ENCODE measurements around the gene PLA2R1.

PLA2R1 gene

GRCh38 chr2:159897081-159897480 lies 165.3 kb downstream of the PLA2R1 start:
- no peak for DNase-seq

DNA sequence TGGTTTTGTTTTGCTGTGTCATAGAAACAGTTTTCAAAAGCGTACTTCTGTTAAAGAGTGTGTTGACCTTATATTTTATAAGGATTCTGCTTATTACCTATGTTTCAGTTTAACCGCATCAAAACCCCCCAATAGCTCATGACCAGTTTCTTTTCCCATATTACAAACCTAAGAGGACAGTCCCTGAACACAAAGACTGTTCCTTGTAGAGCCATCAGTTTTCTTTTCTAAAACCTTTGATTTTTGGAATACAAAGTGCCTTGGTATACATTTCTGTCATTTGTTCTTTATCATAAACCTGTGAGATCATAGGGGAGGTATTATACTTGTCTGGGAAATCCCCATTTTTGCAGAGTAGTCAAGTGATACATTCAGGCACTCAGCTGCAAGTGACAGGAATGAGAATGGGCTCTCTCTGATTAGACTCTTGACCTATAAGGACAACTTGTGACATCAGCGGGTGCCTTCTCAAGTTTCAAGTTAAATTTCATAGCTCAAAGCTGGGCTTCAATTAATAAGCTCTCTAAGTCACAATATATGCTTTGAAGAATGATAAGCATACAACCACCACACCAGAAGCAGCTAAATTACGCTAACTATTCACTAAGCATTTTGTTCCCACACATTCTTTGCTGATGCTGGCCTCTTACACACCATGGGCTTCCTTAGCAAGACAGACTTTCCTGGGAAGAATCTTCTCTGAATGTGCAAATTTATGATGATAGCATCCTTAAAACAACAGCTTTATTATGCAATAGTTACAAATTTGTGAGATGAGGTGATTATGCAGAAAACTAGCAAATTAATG lies 167.0 kb downstream of the PLA2R1 start:
- DNase-seq = no peak

DNA sequence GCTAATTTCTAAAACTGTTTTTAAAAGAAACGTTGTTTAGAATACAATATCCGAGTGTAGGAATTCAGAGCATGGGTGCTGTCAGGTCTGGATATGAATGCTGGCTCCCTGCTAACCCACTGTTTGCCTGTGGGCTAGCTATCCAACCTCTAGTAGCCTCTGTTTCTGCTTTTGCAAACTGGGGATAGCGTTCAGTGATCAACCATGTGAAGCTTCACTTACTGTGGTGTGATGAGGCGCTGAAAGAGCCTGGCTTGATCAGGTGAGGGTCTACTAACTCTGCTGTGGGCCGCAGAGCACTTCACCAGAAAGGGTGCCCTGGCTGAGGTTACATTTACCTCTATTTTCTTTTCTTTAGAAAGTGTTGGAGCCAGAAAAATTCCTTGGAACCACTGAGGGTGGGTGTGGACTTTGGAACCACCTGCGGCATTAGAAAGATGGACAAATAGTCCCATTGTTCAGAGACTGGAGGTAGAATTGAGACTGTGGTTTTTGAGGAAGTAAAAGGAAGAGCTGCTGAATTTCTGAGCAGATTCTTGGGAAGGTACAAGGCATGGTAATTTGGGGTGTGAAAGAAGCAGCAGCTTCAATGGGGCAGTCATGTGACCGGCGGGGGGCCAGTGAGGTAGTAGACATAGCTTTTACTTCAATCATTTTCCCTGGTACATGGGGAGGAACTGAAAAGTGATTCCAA lies 168.1 kb downstream of the PLA2R1 start:
- no peak for DNase-seq

DNA sequence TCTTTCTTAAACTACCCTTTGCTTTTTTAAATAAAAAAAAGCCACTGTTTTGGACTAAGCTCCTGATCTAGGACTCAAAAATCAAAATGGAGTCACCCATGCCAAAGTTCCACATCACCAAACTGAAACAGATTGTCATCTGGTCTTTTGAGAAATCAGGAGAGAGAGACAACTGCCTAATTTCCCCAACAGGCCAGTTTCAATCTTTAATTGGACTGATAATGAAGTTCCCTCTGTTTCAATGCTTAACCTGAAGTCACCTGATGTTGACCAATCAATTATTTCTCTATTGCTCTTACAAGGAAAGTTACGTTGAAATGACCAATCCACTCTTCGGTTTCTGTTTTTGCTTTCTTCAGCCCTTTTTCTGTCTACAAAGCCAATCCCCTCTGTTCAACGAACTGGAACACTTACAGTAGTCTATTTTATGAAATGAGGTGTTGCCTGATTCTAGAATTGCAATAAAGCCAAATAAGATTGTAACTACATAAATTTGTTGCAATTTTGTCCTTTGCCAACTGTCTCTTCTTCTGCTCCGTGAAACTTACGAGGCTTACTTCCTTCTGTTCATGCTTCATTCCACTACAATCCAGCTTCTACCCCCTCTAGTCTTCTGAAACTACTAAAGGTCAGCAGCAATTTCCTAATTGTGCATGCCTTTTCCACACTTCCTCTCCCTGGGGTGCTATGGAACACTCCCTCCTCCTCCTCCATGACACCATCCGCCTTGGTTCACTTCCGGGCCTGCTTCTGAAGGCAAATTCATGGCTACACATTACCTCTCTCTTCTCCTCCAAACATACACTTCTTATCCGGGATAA lies 169.2 kb downstream of the PLA2R1 start:
- DNase-seq = no peak

DNA sequence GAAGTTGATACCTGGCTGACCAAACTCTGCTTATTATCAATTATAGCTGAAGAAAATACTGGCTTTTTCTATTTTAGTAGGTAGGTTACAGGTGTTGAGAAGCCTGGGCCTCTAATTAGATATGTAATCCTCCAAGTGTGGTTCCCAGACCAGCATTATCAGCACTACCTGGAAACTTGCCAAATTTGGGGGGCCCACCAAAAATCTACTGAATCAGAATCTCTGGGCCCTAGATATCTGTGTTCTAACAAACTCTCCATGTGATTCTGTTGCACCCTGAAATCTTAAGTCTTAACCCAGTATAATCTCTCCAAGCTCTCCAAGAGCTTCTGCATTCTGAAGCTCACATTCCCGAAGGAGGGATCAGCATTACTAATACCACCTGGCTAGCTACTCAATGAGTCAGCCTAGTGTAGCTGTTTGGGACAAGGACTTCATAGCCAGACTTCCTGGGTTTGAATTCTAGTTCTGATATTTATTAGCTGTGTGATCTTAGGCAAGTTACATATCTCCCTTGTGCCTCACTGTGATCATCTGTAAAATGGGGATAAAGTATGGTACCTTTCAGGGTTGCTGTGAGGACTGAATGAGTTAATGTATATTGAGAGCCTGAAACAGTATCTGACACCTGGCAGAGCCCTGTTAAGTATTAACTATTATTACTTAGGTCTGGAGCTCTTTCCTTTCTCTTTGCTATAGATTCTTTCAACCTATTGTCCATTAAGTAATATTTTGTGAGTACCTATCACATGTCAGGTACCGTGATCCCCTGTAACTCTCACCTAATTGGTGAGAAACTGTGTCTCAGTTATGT lies 170.3 kb downstream of the PLA2R1 start:
- DNase-seq = no peak

DNA sequence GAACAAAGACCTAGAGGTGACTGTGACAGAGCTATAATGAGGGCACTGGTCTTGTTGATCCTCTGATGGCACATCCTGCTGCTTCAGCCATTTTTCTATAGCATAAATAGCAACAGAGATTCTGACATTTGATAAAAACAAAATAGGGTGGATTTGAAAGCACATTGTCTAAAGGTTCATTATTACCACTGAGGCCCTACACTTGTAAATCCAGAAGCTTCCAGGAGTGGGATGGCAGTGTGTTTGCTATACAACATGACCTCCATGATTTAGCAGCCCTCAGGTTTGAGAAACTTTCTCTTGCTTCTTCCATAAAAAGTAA lies 171.2 kb downstream of the PLA2R1 start:
- DNase-seq = no peak

DNA sequence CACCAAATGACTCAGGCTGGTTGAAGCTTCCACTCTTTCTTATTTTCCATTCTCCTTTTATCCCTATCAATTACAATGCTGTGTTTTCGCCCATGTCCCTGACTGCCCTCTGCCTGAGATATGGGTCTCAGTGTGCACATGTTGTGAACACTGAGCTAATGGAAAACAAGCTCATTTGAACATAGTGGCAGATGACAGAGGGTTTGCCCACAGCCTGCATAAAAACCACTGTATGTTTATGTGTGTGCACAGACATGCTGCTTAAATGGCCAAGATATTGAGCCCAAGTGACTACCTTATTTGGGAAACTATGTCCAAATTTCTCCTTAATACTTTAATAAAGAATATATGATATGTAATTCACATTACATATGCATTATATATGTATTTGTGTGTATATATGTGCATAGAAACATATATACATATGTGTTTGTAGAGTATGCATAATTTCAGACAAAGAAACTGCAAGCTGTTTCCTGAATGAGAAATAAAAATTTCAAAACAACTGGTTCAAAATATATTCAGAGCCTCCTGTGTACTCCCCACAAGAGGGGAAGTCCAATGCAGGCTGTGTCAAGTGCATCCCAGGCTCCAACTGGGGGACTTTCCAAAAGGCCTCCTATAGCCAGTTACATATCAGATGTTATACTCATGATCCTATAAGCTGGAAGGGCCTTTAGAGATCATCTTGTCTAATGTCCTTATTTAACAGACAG lies 171.7 kb downstream of the PLA2R1 start:
- DNase-seq = no peak

GRCh38 chr2:159882130-159882745 lies 180.2 kb downstream of the PLA2R1 start:
- no peak for DNase-seq
